Left renal cortex interstitium (tissue), 4 donors: ENCODE results near the gene WDR44. TPM values are rescaled to one million over a fixed set of nuclear protein-coding genes. Genes with fewer than 3 reads are reported as not detected.
"Not testable (repeated sequence)": the region's sequence is repeated elsewhere in the genome, so short reads cannot be mapped to it uniquely, and the experiment has no call there.

Experiments used
- DNase-seq, 4 donors: peaks; one replicate each; pipeline ENCODE4 v3.0.0-alpha.2; 2013; ENCODE audit warnings: low read depth in 4 of 4, low spot score in 2 of 4, missing footprints in 1 of 4
- polyA plus RNA-seq, 4 donors: library from polyadenylated mRNA; unstranded; fragments of 120-200 nt; gene quantifications; one replicate each; pipeline ENCODE4 v1.2.1, GENCODE V29; 2013; ENCODE audit not compliant: insufficient read length in 4 of 4

Gene WDR44
- polyA plus RNA-seq, 4 donors, result 10.7 to 14.5 (median 12.3) TPM

GRCh38 chrX:118475903-118476302 lies 130.0 kb downstream of the WDR44 start:
- no peak for DNase-seq

- no peak for DNase-seq
These were observed 134.3 kb downstream of the WDR44 start for GRCh38 chrX:118480172-118480571.

GRCh38 chrX:118482384-118482783 lies 136.5 kb downstream of the WDR44 start:
- not testable (repeated sequence) for DNase-seq

GRCh38 chrX:118484216-118484903 lies 138.5 kb downstream of the WDR44 start:
- DNase-seq, result no peak

DNA sequence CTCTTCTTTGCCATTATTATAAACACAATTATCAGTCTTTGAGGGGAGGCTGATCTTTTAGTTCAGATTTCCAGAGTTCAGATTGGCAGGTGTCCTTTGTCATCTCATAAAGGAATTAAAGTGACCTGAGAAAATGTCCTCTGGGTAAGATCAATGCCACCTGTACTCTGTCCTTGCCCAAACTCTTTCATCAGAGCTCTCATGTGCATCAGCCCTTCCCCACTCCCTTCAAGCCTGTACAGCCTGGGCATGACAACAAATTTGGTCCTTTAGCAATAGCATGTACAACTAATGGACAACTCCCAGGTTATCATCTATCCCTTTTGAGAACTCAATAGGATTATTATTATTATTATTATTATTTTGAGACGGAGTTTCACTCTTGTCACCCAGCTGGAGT lies 140.8 kb downstream of the WDR44 start:
- not testable (repeated sequence) for DNase-seq

- DNase-seq, result no peak
These were observed 147.1 kb downstream of the WDR44 start for GRCh38 chrX:118493016-118493415.

DNA sequence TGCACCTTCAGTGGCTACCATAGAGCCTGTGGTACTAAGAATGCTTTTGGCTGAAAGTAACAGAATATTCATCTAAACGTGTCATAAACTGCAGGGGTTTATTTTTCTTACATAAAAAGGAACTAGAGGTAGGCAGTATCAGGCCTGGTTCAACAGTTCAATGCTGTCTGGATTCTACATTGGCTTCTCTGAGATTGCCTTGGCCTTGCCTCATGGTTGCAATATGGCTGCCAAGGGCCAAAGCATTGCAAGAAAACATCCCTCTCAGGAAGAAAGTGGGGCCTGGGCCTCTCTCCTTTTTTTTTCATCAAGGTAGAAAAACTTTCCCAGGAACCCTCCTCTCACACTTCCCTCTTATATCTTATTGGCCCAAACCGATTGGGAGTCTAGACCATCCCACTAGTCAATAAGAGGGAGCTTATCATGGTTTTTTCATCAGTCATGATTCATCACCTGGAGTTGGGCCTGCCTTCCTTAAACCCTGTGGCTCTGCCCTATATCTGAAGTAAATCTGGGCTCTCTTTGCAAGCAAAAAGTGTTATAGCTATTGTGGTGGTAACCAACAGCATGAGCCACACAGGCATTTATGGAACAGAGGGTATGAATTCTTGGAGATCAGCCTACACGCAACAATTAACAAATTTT lies 147.9 kb downstream of the WDR44 start:
- DNase-seq, result no peak

DNA sequence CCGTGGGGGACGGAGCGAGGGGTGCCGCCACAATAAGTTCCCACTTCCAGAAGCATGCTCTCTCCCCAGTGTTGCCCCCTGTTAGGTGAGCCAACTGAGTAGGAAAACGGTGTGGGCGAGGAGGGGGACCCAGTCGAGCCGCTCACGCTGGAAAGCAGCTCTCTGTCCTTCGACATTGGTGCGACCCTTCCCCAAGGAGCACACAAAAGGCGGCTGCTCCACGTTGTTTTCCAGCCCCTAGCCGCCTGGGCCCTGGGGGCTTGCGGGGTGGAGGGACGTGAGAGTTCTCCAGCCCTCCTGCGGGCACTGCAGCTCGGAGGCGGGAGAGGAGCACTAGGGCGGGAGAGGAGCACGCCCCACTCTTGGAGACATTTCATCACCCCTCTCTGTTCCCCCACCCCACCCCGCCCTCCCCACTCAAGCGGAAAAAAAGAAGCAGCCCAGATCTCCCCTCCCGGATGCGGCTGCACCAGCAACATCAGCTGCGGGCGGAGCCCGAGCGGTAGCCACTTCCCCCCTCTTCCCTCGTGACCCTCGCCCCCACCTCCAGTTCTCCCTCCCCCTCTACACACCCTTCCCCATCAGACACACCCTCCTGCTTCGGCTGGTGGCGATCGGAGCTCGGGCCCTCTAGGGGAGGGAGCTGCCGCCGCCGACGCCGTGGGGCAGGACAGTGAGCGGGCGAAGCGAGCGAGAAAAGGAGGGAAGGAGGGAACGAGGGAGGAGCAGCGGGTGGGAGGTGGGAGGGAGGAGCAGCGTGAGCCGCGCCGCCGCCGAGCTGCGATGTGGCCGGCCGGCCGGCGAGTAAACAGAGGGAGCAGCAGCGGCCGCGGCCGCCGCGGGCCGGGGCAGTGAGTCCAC lies 149.4 kb downstream of the WDR44 start, which contains the start of gene DOCK11:
Gene DOCK11, plus strand, starts transcription at position 755 of the 861 bp plus-strand sequence. CDS start 157 bp downstream, outside the sequence.
- no peak for DNase-seq

DNA sequence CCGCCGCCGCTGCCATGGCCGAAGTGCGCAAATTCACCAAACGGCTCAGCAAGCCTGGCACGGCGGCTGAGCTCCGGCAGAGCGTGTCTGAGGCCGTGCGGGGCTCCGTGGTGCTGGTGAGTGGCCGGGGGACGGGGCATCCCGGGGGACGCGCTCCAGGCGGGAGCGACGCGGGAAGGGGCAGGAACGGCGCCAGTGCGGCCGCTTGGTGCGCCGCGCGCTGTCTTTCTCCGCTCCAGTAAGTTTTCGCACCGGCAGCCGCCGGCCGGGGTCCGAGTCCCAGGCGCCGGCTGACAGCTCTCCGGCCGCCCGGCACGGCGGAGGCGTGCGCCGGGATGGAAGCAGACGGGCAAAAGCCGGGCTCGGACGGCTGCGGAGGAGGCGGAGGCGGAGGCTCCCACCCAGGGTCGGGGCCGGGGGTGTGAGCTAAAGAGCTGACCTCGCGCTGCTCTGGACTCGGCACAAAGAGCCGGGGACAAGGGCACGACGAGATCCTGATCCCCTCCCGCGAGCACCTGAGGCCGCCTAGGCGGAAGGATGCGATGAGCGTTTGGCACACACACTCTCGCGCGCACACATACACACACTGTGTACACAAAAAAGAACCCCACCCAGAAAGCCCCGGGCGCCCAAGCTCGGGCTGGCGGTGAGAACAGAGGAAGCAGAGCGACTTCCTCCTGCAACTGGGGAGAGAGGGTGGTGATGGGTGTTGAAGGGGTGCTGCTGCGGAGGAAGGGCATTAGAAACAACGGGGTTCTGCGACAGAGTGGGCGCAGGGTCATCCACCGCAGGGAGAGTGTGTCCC lies 150.3 kb downstream of the WDR44 start:
- no peak for DNase-seq

- DNase-seq, result no peak
These were observed 150.8 kb downstream of the WDR44 start for GRCh38 chrX:118496763-118497079.

DNA sequence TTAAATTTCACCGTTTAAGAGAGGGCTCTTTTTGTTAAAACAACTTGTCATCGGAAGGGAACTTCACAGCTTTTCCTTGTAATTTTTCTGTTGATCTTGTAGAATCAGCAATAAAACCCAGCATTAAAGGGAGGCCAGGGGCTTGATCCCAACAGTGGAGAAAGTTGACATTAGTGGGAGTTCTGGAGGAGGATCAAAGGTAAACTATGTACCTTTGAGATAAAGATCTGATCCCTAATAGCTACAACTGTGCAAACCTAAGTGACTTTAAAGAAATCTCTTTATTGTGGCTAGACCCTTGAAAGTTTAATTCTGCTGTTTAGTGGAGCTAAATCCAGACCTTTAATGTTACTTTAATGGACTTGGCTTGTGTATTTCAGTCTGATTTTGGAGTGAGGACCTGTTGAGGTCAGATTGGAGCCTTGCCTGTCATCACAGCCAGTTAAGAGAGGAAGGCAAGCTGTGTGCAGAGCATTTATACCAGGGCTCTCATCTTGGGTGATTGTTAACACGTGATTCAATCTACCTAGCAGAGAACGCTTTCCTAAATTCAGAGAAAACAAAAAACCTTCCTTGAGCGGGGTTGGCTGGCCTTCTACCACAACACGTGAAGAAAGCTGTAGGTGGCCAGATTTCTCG lies 151.4 kb downstream of the WDR44 start:
- DNase-seq, result no peak

- DNase-seq, result no peak
These were observed 152.4 kb downstream of the WDR44 start for GRCh38 chrX:118498351-118498750.

DNA sequence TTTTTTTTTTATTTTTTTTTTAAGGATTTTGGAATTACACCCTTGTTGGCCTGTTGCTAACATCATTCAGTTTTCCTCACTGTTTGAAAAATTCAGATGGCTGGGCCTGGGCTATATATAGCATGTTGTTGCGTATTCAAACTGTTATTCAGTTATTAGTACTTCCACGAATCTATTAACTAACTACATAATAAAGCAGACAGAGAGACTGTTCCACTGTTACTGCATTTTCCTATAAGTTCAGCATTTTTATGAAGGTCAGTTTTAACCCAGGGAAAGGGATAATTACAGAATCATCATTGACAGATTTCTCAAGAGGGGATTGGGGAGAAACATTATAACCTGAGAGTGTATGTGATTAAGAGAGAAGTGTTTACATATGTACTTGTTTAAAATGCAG lies 152.8 kb downstream of the WDR44 start:
- no peak for DNase-seq

DNA sequence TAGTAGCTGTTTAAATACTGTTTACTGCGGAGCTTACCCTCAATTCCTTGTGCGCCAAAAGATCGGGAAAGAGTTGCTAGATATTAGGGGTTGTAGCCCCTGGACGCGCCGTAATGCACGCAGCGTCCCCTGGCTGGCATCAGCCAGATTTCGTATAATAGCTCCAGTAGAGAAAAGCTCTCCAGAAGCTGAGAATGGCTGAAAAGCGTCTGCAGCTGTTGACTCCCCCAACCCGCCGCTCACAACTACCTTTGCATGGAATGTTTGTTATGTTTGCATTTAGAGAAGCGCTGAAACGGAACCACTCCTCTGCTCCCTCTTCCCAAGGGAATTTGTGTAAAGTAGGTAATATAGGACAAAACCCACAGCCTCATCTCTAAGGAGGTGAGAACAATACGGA lies 153.4 kb downstream of the WDR44 start:
- no peak for DNase-seq

Other genes starting within 250 kb of the WDR44 start
- gene KLHL13, start 229.3 kb upstream of the WDR44 start, polyA plus RNA-seq, result 100 to 1,000 TPM in 2 of 4 donors, 10 to 100 TPM in 2; 63.3 to 116 (median 90.4) TPM
- gene DOCK11, start 149.7 kb downstream of the WDR44 start, polyA plus RNA-seq, result 10 to 100 TPM; 16.9 to 20.8 (median 20.0) TPM